Brain microvascular endothelial cell (primary cell): Measurements from ENCODE around the gene PBOV1.
"Not testable (repeated sequence)": the region's sequence is repeated elsewhere in the genome, so short reads cannot be mapped to it uniquely, and the experiment has no call there.

ENCODE experiments used
- DNase-seq: peaks from one replicate; pipeline ENCODE4 v3.0.0-alpha.2; 2020
- H3K27ac ChIP-seq: fragments of 250-450 bp; sonication (Bioruptor Pico); 2 replicates; pipeline ENCODE4 v1.5.1; 2020; ENCODE audit warnings: mild to moderate bottlenecking, moderate library complexity
- H3K27me3 ChIP-seq: fragments of 250-450 bp; sonication (Bioruptor Pico); replicated peaks from 2 replicates; pipeline ENCODE4 v1.5.1; 2020; ENCODE audit warnings: mild to moderate bottlenecking
- H3K36me3 ChIP-seq: fragments of 250-450 bp; sonication (Bioruptor Pico); replicated peaks from 2 replicates; pipeline ENCODE4 v1.5.1; 2020; ENCODE audit warnings: mild to moderate bottlenecking
- H3K4me3 ChIP-seq: 2 replicates; pipeline ENCODE4 v1.5.1; 2011; ENCODE audit warnings: low read depth, mild to moderate bottlenecking, control low read depth, low read length, moderate library complexity
- CTCF ChIP-seq: IDR thresholded peaks from 2 replicates; pipeline ENCODE4 v1.5.1; 2011; ENCODE audit warnings: low read depth, mild to moderate bottlenecking, moderate library complexity, low read length, control low read depth, inconsistent platforms; ENCODE audit errors: missing control alignments
- in situ Hi-C: cut with HindIII; loops from 2 replicates; pipeline ENCODE4 v1.10.0; 2017; ENCODE audit warnings: low sequenced_read_pairs, low pct_ligation_motif_present

The PBOV1 gene

DNA sequence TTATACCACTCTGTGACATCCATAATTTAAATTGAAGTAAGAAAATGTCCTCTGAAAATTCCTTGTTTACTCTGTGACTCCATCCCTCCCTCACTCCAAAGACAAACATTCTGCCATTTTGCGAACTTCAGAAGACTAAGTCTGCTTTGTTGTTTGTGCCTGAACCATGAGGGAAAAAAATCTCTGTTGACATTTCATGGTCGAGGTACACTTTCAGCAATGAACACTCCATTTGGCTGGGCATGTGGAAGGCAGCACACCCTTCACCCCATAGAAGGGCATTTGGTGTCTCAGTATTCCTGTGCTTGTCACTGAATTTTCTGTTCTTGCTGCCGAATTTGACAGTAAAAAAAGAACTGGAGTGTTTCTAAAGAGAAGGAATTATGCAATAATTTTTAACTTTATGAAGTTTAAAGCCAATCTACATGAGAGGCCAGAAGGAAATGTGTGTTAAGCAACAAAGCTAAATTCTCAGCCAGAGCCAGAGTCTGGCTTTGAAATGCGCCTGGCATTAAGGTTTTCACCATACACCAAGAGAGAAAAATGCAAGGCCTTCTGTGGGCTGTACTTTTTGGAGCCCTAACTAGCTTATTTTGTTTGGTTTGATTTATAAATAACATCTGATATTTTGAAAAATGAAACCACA, 4.7 kb upstream of the PBOV1 start:
- Histone ChIP-seq H3K27ac (no peak overlapping the region), H3K27me3 (no peaks in the 10 kb centered on the region), H3K36me3 (no peaks in the 10 kb centered on the region), H3K4me3 (no peak overlapping the region)
- DNase-seq, result no peak
- no peak for TF ChIP-seq CTCF
- in situ Hi-C loops, result no loop called here

GRCh38 chr6:138219901-138220300, 1.6 kb upstream of the PBOV1 start:
- in situ Hi-C loops, result no loop called here
- TF ChIP-seq CTCF, result no peak
- DNase-seq, result no peak
- H3K27me3 ChIP-seq, result no peaks in the 10 kb centered on the region
- H3K4me3 ChIP-seq, result no peak overlapping the region
- no peaks in the 10 kb centered on the region for H3K36me3 ChIP-seq
- no peak overlapping the region for H3K27ac ChIP-seq

DNA sequence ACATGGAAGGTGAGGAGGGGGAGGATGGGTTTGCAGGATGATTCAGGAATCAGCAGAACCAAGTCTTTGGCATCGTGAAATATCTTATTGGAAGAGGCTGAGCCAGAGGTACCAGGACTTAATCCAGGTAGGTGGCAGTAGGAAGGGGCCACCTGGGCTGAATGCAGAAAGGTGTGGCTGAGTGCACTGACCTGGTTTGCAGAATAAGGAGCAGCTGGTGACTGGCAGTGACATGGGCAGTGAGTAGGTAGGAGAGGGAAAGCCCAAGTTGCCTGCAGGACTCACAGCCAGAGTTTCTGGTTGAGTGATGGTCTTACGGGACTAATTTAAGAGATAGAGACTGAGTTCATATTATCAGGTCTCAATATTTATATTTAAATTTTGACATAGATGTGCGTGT, 1.1 kb upstream of the PBOV1 start:
- H3K4me3 ChIP-seq, result no peak overlapping the region
- no peak for TF ChIP-seq CTCF
- no peak overlapping the region for H3K27ac ChIP-seq
- in situ Hi-C loops, result no loop called here
- no peaks in the 10 kb centered on the region for H3K27me3 ChIP-seq
- no peaks in the 10 kb centered on the region for H3K36me3 ChIP-seq
- DNase-seq, result no peak

DNA sequence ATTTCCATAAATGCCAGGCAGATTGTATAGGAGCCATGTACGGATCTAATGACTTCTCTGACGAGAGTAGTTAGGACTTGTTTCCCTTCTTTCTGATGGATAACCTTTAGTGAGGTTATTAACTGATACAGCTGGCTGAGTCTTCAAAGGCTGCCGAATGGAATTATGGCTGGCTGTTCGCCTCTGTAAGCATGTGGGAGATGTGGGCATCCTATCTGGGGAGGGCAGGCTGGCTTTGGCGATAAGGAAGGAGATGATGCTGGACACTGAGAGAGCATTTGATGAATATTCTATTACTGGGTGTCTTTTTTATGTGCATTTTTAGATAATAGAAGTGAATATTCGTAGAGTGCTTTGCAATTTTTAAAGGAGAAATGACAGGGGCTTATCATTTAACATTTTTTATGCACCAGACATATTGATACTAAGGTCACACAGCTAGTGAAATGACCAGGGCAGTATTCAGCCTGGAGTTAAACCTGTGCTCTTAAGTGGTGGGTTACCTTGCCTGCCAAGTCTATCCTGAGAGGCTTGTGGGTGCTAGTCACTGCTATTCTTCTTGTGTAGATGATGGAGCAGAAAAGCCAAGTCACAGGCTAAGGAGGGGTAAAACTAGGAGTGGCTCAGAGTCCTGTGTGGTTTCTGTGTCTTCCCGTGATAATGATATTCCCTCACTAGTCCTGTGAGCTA, 3.1 kb downstream of the PBOV1 start:
- Histone ChIP-seq H3K27ac (no peak overlapping the region), H3K4me3 (no peak overlapping the region), H3K36me3 (no peaks in the 10 kb centered on the region), H3K27me3 (no peaks in the 10 kb centered on the region)
- DNase-seq, result no peak
- no peak for TF ChIP-seq CTCF
- in situ Hi-C loops, result no loop called here

DNA sequence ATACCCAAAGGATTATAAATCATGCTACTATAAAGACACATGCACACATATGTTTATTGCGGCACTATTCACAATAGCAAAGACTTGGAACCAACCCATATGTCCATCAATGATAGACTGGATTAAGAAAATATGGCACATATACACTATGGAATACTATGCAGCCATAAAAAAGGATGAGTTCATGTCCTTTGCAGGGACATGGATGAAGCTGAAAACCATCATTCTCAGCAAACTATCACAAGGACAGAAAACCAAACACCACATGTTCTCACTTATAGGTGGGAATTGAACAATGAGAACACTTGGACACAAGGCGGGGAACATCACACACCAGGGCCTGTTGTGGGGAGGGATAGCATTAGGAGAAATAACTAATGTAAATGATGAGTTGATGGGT, 5.8 kb downstream of the PBOV1 start:
- H3K36me3 ChIP-seq, in situ Hi-C loops, H3K27me3 ChIP-seq, H3K4me3 ChIP-seq, H3K27ac ChIP-seq, DNase-seq: not testable (repeated sequence)

DNA sequence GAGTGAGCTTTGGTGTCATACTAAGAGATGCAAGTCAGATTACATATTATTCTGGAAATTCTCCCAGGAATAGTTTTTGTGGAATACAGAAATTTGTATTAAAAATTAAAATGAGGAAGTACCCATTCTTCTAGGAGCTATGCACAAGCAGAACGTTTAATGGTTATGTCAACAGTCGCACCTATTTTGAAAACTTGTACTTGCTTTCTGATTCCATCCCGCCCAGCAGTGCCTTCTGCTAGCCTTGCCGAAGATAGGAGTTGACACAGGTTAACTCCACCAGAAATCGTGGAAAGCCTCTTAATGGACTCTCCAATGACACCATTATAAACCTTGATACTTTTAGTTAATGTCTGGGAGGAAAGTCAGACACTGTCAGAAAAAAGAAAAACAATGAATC, 6.7 kb downstream of the PBOV1 start:
- Histone ChIP-seq H3K27ac (no peak overlapping the region), H3K27me3 (no peaks in the 10 kb centered on the region), H3K4me3 (no peak overlapping the region), H3K36me3 (no peaks in the 10 kb centered on the region)
- TF ChIP-seq CTCF, result no peak
- in situ Hi-C loops, result no loop called here
- DNase-seq, result no peak
